ENCODE results near the gene MAP2K7.

- TF ChIP-seq CTCF (IDR thresholded peaks at IDR 0.05), result no peak
- no peak for TF ChIP-seq POLR2A (IDR thresholded peaks at IDR 0.05)
Measured at GRCh38 chr19:7868326-7868670, 35.4 kb upstream of the MAP2K7 start.
